Measurements from ENCODE around the gene SPG21.

The SPG21 gene

DNA sequence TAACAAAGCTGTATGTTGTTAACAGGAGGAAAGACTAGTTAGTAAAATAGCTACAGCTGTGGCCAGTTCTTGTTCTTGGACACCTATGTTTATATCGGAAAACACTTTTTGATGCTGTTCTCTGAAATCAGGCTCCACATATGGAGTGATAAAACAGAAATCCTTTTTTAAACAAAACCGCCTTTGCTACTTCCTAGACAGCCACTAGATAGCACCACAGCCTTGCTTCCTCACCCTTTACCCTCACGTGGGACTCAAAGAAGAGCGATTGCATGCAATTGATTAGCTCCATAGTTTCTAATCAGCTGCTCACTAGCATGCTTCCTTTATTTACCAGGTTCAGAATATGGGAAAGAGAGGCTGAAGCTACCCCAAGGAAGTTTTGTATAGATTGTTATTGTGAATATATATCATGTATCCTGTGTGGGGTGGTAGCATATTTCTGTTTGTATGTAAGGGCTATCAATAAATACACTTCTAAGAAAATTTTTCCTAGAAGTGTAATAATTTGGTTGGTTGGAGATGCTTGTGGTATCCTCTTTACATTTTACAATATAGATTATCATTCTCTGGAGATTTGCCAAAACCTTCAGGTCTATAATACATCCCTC, 44.0 kb upstream of the SPG21 start:
- H3K4me1 Mint-ChIP-seq, result peaks cover 21% of the 10 kb centered on the region
- H3K27ac Mint-ChIP-seq, result peak overlapping the region in 2 of 3 experiments; percentile 60 to 67
- H3K36me3 Mint-ChIP-seq (ENCODE audit: low read depth), result no peaks in the 10 kb centered on the region
- TF ChIP-seq, protein P1, sequence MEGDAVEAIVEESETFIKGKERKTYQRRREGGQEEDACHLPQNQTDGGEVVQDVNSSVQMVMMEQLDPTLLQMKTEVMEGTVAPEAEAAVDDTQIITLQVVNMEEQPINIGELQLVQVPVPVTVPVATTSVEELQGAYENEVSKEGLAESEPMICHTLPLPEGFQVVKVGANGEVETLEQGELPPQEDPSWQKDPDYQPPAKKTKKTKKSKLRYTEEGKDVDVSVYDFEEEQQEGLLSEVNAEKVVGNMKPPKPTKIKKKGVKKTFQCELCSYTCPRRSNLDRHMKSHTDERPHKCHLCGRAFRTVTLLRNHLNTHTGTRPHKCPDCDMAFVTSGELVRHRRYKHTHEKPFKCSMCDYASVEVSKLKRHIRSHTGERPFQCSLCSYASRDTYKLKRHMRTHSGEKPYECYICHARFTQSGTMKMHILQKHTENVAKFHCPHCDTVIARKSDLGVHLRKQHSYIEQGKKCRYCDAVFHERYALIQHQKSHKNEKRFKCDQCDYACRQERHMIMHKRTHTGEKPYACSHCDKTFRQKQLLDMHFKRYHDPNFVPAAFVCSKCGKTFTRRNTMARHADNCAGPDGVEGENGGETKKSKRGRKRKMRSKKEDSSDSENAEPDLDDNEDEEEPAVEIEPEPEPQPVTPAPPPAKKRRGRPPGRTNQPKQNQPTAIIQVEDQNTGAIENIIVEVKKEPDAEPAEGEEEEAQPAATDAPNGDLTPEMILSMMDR (IDR thresholded peaks at IDR 0.05; ENCODE audit: unreplicated experiment in 3 of 3), result peak; percentile 50 to 56 (median 51)
- peaks cover 9% of the 10 kb centered on the region for H3K27me3 Mint-ChIP-seq (ENCODE audit: low read depth)
- no peaks in the 10 kb centered on the region for H3K9me3 Mint-ChIP-seq
- no peak overlapping the region for H3K4me3 Mint-ChIP-seq

DNA sequence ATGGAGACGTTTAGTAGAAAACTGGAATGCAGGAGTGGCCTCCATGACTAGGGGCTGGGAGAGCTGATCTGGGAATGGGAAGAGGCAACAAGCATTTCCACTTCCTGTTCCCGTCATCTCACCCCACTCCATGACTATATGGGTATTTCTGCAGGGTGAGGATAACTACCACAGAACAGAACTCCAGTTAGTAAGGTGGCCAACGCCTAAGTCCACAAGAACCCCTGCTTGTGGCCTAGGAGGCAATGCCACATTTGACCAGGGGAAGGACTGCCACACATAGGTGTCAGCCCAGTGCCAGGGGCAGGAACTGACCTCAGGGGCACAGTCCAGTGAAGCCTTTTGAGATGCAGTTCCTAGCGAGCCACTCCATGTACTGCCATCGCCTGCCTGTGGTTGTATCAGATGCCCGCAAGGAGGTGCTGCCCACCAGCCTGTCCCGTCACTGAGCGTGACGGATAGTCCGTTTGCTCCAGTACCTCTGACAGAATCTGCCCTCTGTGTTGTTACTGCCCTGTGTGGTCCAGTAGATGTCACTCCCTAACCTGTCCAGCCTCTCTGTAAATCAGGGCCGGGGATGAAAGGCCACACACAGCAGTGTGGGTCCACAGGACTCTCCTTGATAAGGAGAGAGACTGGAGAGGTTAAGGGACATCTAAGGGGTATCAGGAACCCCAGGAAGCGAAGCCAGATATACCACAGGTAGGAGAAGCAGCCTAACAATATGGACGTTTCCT, 43.3 kb upstream of the SPG21 start:
- peaks cover 26% of the 10 kb centered on the region for H3K4me1 Mint-ChIP-seq
- H3K27me3 Mint-ChIP-seq (ENCODE audit: low read depth), result peaks cover 9% of the 10 kb centered on the region
- H3K27ac Mint-ChIP-seq, result peak overlapping the region in 2 of 3 experiments; percentile 34 to 42
- H3K9me3 Mint-ChIP-seq, result no peaks in the 10 kb centered on the region
- peak overlapping the region; percentile 1 to 19 (median 4) for H3K4me3 Mint-ChIP-seq
- TF ChIP-seq, protein P1 (IDR thresholded peaks at IDR 0.05; ENCODE audit: unreplicated experiment in 3 of 3), result peak; percentile 65 to 73 (median 72)
- H3K36me3 Mint-ChIP-seq (ENCODE audit: low read depth), result no peaks in the 10 kb centered on the region

DNA sequence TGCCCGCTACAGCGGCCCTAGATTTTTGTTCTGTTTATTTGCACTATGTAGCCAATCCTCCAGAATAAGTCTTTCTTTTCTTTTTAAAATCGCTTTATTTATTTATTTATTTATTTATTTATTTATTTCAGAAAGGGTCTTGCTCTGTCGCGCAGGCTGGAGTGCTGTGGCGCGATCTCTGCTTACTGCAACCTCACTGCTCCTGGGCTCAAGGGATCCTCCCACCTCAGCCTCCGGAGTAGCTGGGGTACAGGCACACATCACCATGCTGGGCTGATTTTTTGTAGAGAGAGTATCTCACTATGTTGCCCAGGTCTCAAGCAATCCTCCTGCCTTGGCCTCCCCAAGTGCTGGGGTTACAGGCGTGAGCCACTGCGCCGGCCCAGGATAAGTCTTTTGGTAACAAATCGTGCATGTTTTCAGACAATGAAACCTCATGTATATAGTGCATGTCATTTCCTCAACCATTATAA, 40.1 kb upstream of the SPG21 start:
- peak overlapping the region; percentile 78 to 91 (median 89) for H3K4me3 Mint-ChIP-seq
- peaks cover 9% of the 10 kb centered on the region for H3K27me3 Mint-ChIP-seq (ENCODE audit: low read depth)
- peaks cover 13% of the 10 kb centered on the region for H3K36me3 Mint-ChIP-seq (ENCODE audit: low read depth)
- no peaks in the 10 kb centered on the region for H3K9me3 Mint-ChIP-seq
- no peak overlapping the region for H3K27ac Mint-ChIP-seq
- TF ChIP-seq, protein P1 (IDR thresholded peaks at IDR 0.05; ENCODE audit: unreplicated experiment in 3 of 3), result no peak
- peaks cover 24% of the 10 kb centered on the region for H3K4me1 Mint-ChIP-seq

DNA sequence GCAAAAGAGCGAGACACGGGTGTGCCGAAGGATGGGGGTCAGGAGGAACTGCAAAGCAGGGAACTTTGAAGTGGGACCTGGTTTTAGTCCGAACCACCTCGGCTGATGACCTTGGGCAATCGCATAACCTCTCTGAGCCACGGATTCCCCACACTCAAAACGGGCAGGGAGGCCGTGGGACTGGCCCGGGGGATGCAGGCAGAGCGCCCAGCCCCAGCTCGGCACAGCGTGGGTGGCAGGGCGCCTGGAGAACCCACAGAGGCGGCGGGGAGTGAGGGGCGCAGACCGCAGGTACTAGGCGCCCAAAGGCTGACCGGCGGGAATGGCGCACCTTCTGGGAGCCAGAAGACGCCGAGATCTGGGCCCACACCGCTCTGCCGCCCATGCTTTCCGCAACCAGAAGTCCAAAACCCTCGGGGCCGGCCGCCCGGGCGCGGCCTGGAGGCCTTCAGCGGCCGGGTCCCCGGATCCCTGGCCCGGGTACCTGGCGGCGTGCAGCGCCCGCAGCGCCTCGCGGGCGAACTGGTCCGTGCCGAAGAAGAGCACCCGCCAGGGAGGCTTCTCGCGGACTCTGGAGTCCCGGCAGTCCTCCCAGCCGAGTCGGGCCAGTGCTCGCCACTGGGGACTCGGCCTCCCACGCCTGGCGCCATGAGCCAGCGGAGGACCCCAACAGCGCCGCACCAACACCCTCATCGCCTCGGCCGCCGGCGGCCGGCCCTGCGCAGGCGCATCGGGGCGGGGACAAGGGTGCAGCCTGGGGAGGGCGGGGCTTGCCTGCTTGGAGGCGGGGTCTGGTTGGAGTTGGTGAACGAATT, 39.4 kb upstream of the SPG21 start, which contains the start of gene MTFMT:
Gene MTFMT, minus strand, starts transcription at position 719 of the 815 bp plus-strand sequence. Its CDS starts 26 bp downstream, at position 693.
- Mint-ChIP-seq H3K36me3 (ENCODE audit: low read depth) (peaks cover 18% of the 10 kb centered on the region), H3K4me3 (peak within 1 kb of the TSS; percentile 88 to 91 (median 89)), H3K4me1 (peaks cover 22% of the 10 kb centered on the region), H3K9me3 (no peaks in the 10 kb centered on the region), H3K27ac (peak within 1 kb of the TSS in 2 of 3 experiments; percentile 1 to 49), H3K27me3 (ENCODE audit: low read depth) (peaks cover 9% of the 10 kb centered on the region)
- TF ChIP-seq, protein P1 (IDR thresholded peaks at IDR 0.05; ENCODE audit: unreplicated experiment in 3 of 3), result no peak

DNA sequence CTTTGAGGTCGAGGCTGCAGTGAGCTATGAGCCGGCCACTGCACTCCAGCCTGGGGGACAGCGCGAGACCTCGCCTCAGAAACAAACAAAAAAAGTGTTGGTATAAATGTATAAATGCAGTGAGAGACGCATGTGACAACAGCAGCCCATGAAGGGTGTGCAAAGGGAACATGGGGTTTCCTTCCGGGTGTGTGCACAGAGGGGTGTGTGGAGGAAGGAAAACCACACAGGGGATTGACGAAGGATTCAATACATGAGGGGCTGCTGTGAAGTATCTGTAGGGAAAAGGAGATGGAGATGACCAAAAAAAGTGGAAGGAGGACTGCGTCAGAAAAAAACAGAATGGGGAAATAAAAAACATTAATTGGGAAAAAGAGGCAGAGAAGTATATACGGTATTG, 38.6 kb upstream of the SPG21 start:
- peak overlapping the region; percentile 88 to 91 (median 89) for H3K4me3 Mint-ChIP-seq
- no peaks in the 10 kb centered on the region for H3K9me3 Mint-ChIP-seq

More for the DNA sequence above, 38.6 kb upstream of the SPG21 start:
- Mint-ChIP-seq H3K27me3 (ENCODE audit: low read depth) (peaks cover 9% of the 10 kb centered on the region), H3K36me3 (ENCODE audit: low read depth) (peaks cover 24% of the 10 kb centered on the region), H3K27ac (peak overlapping the region in 2 of 3 experiments; percentile 1 to 49), H3K4me1 (peaks cover 14% of the 10 kb centered on the region)
- TF ChIP-seq, protein P1 (IDR thresholded peaks at IDR 0.05; ENCODE audit: unreplicated experiment in 3 of 3), result no peak
